ENCODE results near the gene UNC45A.

UNC45A gene

GRCh38 chr15:90960298-90961091, 25.4 kb downstream of the UNC45A start:
- DNase-seq (ENCODE audit: low spot score) = no peak
- no peak for TF ChIP-seq CTCF (IDR thresholded peaks at IDR 0.05; ENCODE audit: borderline replicate concordance, control extremely low read depth, extremely low read depth, insufficient read depth, missing control alignments)
- in situ Hi-C loops (cut with MboI; ENCODE audit: low sequenced_read_pairs, unreplicated experiment) = no loop called here

- TF ChIP-seq CTCF (IDR thresholded peaks at IDR 0.05; ENCODE audit: borderline replicate concordance, control extremely low read depth, extremely low read depth, insufficient read depth, missing control alignments) = no peak
- in situ Hi-C loops (cut with MboI; ENCODE audit: low sequenced_read_pairs, unreplicated experiment) = no loop called here
- no peak for DNase-seq (ENCODE audit: low spot score)
Observed at GRCh38 chr15:90962021-90962420, 26.9 kb downstream of the UNC45A start.

GRCh38 chr15:90966262-90966661, 31.2 kb downstream of the UNC45A start:
- in situ Hi-C loops (cut with MboI; ENCODE audit: low sequenced_read_pairs, unreplicated experiment) = no loop called here

GRCh38 chr15:90967206-90967605, 32.1 kb downstream of the UNC45A start:
- TF ChIP-seq CTCF (IDR thresholded peaks at IDR 0.05; ENCODE audit: borderline replicate concordance, control extremely low read depth, extremely low read depth, insufficient read depth, missing control alignments) = no peak
- no peak for DNase-seq (ENCODE audit: low spot score)
- in situ Hi-C loops (cut with MboI; ENCODE audit: low sequenced_read_pairs, unreplicated experiment) = no loop called here

More at GRCh38 chr15:90966262-90966661, 31.2 kb downstream of the UNC45A start:
- no peak for DNase-seq (ENCODE audit: low spot score)
- no peak for TF ChIP-seq CTCF (IDR thresholded peaks at IDR 0.05; ENCODE audit: borderline replicate concordance, control extremely low read depth, extremely low read depth, insufficient read depth, missing control alignments)

- TF ChIP-seq CTCF (IDR thresholded peaks at IDR 0.05; ENCODE audit: borderline replicate concordance, control extremely low read depth, extremely low read depth, insufficient read depth, missing control alignments) = no peak
- DNase-seq (ENCODE audit: low spot score) = no peak
- in situ Hi-C loops (cut with MboI; ENCODE audit: low sequenced_read_pairs, unreplicated experiment) = no loop called here
Observed at GRCh38 chr15:90968434-90968833, 33.3 kb downstream of the UNC45A start.

GRCh38 chr15:90970274-90970673, 35.2 kb downstream of the UNC45A start:
- DNase-seq (ENCODE audit: low spot score) = no peak
- in situ Hi-C loops (cut with MboI; ENCODE audit: low sequenced_read_pairs, unreplicated experiment) = no loop called here
- no peak for TF ChIP-seq CTCF (IDR thresholded peaks at IDR 0.05; ENCODE audit: borderline replicate concordance, control extremely low read depth, extremely low read depth, insufficient read depth, missing control alignments)
